ENCODE data around the gene ABCG8. TPM values are rescaled to one million over a fixed set of nuclear protein-coding genes. Genes with fewer than 3 reads are reported as not detected.

The ABCG8 gene
- total and polyA plus RNA-seq, 10 of the 15 experiments (the other 5 are each of a cell fraction or from before 2014, with no cell fraction given) = not detected

- TF ChIP-seq ZNF687 (IDR thresholded peaks at IDR 0.05) = no peak
- no peak for TF ChIP-seq REST (IDR thresholded peaks at IDR 0.05; ENCODE audit: low read depth, low read length)
These were observed 7.5 kb downstream of the ABCG8 start (continued) for GRCh38 chr2:43846140-43846793.

- no peak overlapping the region for H3K4me2 ChIP-seq (ENCODE audit: control insufficient read depth, insufficient read depth)
- in situ Hi-C loops (cut with MboI) (no loop called here), intact Hi-C loops (cut with micrococcal nuclease; ENCODE audit: unreplicated experiment) (no loop called here)
- H3K27me3 ChIP-seq (replicated peaks in 1 of 2; ENCODE audit: control insufficient read depth in 2 of 2, insufficient read depth in 2 of 2, low read length in 1 of 2) = no peaks in the 10 kb centered on the region; a peak in 1 of 4 replicates
- no peak for FAIRE-seq
- H3K9me3 ChIP-seq (replicated peaks; ENCODE audit: control insufficient read depth, insufficient read depth, low read length) = no peaks in the 10 kb centered on the region
- no peak overlapping the region for H3K4me3 ChIP-seq
- CTCF ChIA-PET = no interaction called here
- 0% methylated on average over 1 of the region's 1 CpG for WGBS (ENCODE audit: insufficient coverage, insufficient replicate concordance, low lambda C conversion rate, missing lambda C conversion rate)
- H3K27ac ChIP-seq (ENCODE audit: control insufficient read depth, insufficient read depth) = no peak overlapping the region
- SMC1A ChIA-PET (ENCODE audit: uncharacterized antibody, unreplicated experiment) = no interaction called here
- H2AFZ ChIP-seq (ENCODE audit: control insufficient read depth, low read depth, low read length) = no peak overlapping the region
- no TSS peak for BruUV-seq (replicated peaks)
- peak; percentile 51; the same call in 2 of the 3 replicates for ATAC-seq
- no peaks in the 10 kb centered on the region for H3K79me2 ChIP-seq (ENCODE audit: control insufficient read depth, insufficient read depth, low read length)
- H3K4me1 ChIP-seq (ENCODE audit: control insufficient read depth, insufficient read depth, low read length) = no peaks in the 10 kb centered on the region
- no peaks in the 10 kb centered on the region for H3K36me3 ChIP-seq (ENCODE audit: control insufficient read depth in 2 of 2, insufficient read depth in 2 of 2, low read length in 1 of 2)
- RAD21 ChIA-PET (ENCODE audit: unreplicated experiment) = no interaction called here
- POLR2A ChIA-PET = no interaction called here
- DNase-seq (ENCODE audit: low read depth, low spot score) = no peak
- TF ChIP-seq SPI1 (IDR thresholded peaks at IDR 0.05; ENCODE audit: borderline replicate concordance, insufficient read depth, low read depth, low read length) (peak; percentile 61), SKIL (IDR thresholded peaks at IDR 0.05; ENCODE audit: low read depth, poor library complexity, severe bottlenecking) (no peak), NFYB (IDR thresholded peaks at IDR 0.05; ENCODE audit: insufficient read depth, low read depth, low read length) (peak; percentile 72; the same call in 1 of the 2 replicates)
- no peaks in the 10 kb centered on the region for H4K20me1 ChIP-seq (ENCODE audit: control insufficient read depth, insufficient read depth)
- no peak overlapping the region for H3K9ac ChIP-seq (ENCODE audit: control insufficient read depth, insufficient read depth, low read length)
These were observed 9.4 kb downstream of the ABCG8 start for GRCh38 chr2:43848214-43848613.
